HG02759 (cell line): ENCODE data around the gene SLC16A13.
"Not testable (repeated sequence)": the region's sequence is repeated elsewhere in the genome, so short reads cannot be mapped to it uniquely, and the experiment has no call there.

Source experiments
- ATAC-seq: cut with Tn5 transposase; IDR thresholded peaks from one replicate; pipeline ENCODE4 v1.9.1; 2021; ENCODE audit warnings: mild to moderate bottlenecking, moderate library complexity; ENCODE audit not compliant: unreplicated experiment

SLC16A13 gene

GRCh38 chr17:7060165-7060891 is 24.5 kb downstream of the SLC16A13 start:
- ATAC-seq = no peak

DNA sequence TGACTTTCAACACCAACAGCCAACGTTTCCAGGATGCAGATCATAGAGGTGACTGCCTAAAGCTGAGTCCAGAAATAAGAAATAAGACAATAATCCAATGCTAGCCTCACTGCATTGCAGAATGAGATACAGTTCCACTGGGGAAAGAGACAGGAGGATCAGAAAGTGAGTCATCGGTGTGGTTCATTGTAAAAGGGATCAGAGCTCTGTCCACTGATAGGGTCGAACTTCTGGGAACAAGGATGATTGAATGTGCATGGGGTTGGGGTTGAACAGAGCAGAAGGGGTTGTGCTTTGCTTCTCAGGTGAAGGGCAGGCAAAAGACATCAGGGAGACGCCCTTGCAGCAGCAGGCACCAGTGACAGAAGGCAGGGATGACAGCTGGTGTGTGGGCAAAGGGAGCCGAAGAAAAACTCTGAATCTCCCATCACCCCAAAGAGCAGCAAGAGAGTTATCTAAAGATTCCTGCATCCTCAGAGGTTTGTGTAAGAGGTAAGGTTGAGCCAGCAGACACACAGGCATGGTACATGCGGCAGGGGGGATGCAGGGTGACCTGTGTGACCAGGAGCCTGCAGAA is 27.8 kb downstream of the SLC16A13 start:
- no peak for ATAC-seq

GRCh38 chr17:7064261-7064660 is 28.4 kb downstream of the SLC16A13 start:
- no peak for ATAC-seq

GRCh38 chr17:7067198-7067597 is 31.4 kb downstream of the SLC16A13 start:
- no peak for ATAC-seq

- ATAC-seq = no peak
Observed at GRCh38 chr17:7068268-7068667, 32.5 kb downstream of the SLC16A13 start.

DNA sequence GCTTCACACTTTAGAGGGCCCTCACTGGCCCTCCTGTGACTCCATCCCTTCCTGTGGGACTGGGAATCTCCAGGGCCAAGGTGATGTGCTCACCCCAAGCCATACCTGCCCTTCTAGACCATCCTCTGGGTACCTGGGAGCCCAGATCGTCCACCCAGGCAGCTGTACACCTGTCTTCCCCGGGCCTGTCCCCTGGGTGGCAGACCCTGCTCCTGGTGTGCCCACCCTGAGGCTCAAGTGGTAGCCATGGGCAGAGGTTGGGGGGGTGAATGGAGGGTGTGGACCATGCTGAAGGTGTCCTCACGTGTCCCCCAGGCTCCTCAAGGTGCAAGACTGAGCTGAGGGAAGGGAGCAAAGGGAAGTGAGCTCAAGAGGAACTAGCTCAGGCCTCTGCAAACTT is 34.9 kb downstream of the SLC16A13 start:
- ATAC-seq = no peak

DNA sequence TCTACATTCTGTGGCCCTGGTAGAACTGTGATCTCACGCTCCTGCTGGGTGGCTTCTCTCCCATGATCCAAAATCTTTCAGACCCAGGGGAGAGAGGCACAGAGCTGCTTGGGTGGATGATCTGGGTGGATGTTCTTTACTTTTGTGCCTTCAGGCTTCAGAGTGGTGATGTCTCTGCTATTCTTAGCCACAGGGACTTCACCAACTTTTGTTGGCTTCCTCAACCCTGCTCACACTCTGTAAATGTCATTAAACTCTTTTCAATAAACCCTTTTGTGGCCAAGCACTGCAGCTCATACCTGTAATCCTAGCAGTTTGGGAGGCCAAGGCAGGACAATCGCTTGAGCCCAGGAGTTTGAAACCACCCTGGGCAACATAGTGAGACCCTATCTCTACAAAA is 36.6 kb downstream of the SLC16A13 start:
- ATAC-seq = no peak

GRCh38 chr17:7074931-7075330 is 39.1 kb downstream of the SLC16A13 start:
- ATAC-seq = no peak

- no peak for ATAC-seq
Observed at GRCh38 chr17:7077911-7078546, 42.2 kb downstream of the SLC16A13 start.

DNA sequence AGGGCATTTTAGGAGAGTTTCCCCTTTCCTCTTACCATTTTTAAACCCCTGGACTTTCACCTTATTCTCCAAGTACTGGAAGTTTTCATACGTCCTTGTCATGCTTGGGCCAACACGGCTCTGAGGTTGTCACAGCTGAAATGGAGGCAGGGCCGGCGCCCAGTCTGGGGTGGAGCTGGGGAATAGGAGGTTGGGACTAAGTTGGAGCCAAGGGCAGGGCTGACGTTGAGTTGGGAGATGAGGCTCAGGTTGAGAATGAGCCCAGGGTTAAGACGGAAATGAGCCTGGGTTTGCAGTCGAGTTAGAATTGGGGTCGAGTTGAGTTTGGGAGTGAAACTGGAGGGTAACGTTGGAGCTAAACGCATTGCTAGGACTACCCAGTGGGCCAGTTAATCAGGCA is 42.9 kb downstream of the SLC16A13 start:
- ATAC-seq = no peak

- no peak for ATAC-seq
Observed at GRCh38 chr17:7079581-7080455, 44.0 kb downstream of the SLC16A13 start, which contains the start of gene CLEC10A. CLEC10A (minus strand) TSS chr17:7080251; CDS start chr17:7078812, 1,439 bp downstream.

GRCh38 chr17:7080456-7081041 is 44.7 kb downstream of the SLC16A13 start:
- no peak for ATAC-seq

- no peak for ATAC-seq
Observed at GRCh38 chr17:7081341-7082062, 45.7 kb downstream of the SLC16A13 start.

- no peak for ATAC-seq
Observed at GRCh38 chr17:7083592-7083991, 47.8 kb downstream of the SLC16A13 start.

DNA sequence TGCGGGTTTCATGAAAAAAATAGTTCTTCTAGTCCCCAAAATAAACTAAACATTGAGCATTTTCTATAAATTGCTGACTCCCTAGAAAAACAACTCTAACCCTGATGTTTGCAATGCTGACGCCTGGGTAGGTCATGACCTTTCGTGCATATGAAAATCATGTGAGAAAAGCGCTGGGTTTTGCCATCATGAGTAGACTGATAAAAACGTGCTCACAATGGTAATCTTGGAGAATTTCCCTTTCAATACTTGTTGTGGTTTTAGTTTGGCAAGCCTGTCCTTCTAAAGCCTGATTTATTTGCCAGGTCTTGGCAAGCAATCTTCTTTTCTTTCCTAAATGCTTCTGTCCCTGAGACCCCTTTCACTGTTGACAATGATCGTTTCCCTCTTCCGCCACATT is 48.3 kb downstream of the SLC16A13 start:
- ATAC-seq = no peak

GRCh38 chr17:7088442-7088841 is 52.6 kb downstream of the SLC16A13 start:
- not testable (repeated sequence) for ATAC-seq

DNA sequence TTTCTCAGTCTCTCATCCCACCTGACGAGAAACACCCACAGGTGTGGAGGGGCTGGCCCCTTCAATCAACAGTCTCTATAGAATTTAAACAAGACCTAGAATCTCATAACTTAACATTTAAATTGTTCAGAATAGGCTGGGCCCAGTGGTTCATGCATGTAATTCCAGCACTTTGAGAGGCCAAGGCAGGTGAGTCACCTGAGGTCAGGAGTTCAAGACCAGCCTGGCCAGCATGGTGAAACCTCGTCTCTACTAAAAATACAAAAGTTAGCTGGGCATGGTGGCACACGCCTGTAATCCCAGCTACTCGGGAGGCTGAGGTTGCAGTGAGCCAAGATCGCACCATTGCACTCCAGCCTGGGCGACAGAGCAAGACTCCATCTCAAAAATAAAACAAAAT is 53.8 kb downstream of the SLC16A13 start:
- ATAC-seq = not testable (repeated sequence)
